ENCODE data around the gene FAM47A. TPM values are rescaled to one million over a fixed set of nuclear protein-coding genes. Genes with fewer than 3 reads are reported as not detected.

The FAM47A gene
- not detected for total RNA-seq
- long read RNA-seq: 0 reads

GRCh38 chrX:34132028-34132427 is at the start of gene FAM47A:
TSS of gene FAM47A (minus strand) at chrX:34132314. CDS start at chrX:34132278, 36 bp downstream.
- H3K36me3 ChIP-seq: no peaks in the 10 kb centered on the region
- no peak within 1 kb of the TSS for H3K27ac ChIP-seq
- DNase-seq: no peak
- H3K4me1 ChIP-seq: no peaks in the 10 kb centered on the region
- H3K27me3 ChIP-seq: no peaks in the 10 kb centered on the region
- intact Hi-C loops (cut with DNase I): no loop called here
- no peak within 1 kb of the TSS for H3K4me3 ChIP-seq
- TF ChIP-seq CTCF (IDR thresholded peaks at IDR 0.05): no peak
- H3K9me3 ChIP-seq: no peaks in the 10 kb centered on the region
- no peak for ATAC-seq

- Histone ChIP-seq H3K36me3 (no peaks in the 10 kb centered on the region), H3K9me3 (no peaks in the 10 kb centered on the region), H3K27ac (no peak overlapping the region), H3K27me3 (no peaks in the 10 kb centered on the region), H3K4me3 (no peak overlapping the region), H3K4me1 (no peaks in the 10 kb centered on the region)
- TF ChIP-seq CTCF (IDR thresholded peaks at IDR 0.05): no peak
- ATAC-seq (no peak), DNase-seq (no peak)
- intact Hi-C loops (cut with DNase I): no loop called here
Observed at GRCh38 chrX:34147345-34147744, 15.2 kb upstream of the FAM47A start.

DNA sequence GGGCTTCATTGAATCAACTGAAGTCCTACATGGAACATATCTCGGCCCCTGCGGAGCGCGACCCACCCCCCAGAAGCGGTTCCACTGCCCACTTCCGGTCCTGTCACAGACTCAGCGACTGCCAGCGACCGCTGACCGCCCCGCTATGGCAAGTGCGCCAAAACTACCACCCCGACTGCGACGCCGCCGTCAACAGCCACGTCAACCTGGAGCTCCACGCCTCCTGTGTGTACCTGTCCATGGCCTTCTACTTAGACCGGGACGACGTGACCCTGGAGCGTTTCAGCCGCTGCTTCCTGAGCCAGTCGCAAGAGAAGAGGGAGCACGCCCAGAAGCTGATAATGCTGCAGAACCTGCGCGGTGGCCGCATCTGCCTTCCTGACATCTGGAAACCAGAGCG is 14.8 kb upstream of the FAM47A start:
- TF ChIP-seq CTCF (IDR thresholded peaks at IDR 0.05): no peak
- no peak overlapping the region for H3K4me3 ChIP-seq

DNA sequence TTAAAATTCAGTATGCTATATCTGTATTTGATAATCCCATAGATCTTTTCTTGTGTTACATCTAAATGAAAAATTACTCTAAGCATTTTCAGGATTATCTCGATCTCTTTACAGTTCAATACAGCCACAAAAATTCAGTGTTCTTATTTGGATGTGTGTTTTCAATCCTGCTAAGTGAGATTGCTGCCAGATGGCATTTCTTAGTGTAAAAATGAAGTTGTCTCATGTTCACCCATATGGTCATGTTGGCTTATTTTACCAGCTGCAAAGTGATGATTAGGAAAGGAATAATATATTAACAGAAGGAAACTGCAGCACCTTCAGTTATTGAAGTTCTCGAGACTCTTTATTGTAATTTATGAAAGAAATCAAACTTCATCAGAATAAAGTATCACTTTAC is 12.1 kb upstream of the FAM47A start:
- ATAC-seq (no peak), DNase-seq (no peak)
- no peaks in the 10 kb centered on the region for H3K27me3 ChIP-seq
- no peak overlapping the region for H3K4me3 ChIP-seq
- H3K9me3 ChIP-seq: no peaks in the 10 kb centered on the region
- intact Hi-C loops (cut with DNase I): no loop called here
- no peaks in the 10 kb centered on the region for H3K4me1 ChIP-seq
- no peak for TF ChIP-seq CTCF (IDR thresholded peaks at IDR 0.05)
- no peaks in the 10 kb centered on the region for H3K36me3 ChIP-seq
- H3K27ac ChIP-seq: no peak overlapping the region

More for the DNA sequence above, 14.8 kb upstream of the FAM47A start:
- no peak for ATAC-seq
- no peaks in the 10 kb centered on the region for H3K36me3 ChIP-seq
- intact Hi-C loops (cut with DNase I): no loop called here
- H3K4me1 ChIP-seq: no peaks in the 10 kb centered on the region
- DNase-seq: no peak
- H3K9me3 ChIP-seq: no peaks in the 10 kb centered on the region
- no peaks in the 10 kb centered on the region for H3K27me3 ChIP-seq
- no peak overlapping the region for H3K27ac ChIP-seq

DNA sequence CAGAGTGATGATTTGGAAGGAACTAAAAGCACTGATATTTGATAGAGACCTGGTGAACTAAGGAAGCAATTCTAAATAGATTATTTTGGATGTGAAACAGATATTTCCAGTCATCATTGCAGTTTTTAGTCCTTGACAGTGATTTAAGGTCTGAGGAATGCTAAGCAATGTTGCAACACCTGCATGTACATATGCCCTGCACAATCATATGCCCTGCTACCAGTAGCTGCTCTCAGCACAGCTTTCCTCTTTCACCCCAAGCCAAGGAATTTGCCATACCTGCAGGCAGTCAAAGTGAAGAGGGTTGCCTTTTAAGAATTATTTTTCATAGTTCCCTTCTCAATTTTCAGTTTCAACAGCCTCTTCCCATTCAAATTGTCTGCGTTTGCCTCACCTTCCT is 8.7 kb upstream of the FAM47A start:
- intact Hi-C loops (cut with DNase I): no loop called here
- no peak overlapping the region for H3K27ac ChIP-seq
- ATAC-seq (no peak), DNase-seq (no peak)
- TF ChIP-seq CTCF (IDR thresholded peaks at IDR 0.05): no peak
- no peaks in the 10 kb centered on the region for H3K4me1 ChIP-seq
- no peaks in the 10 kb centered on the region for H3K36me3 ChIP-seq
- no peak overlapping the region for H3K4me3 ChIP-seq
- H3K27me3 ChIP-seq: no peaks in the 10 kb centered on the region
- no peaks in the 10 kb centered on the region for H3K9me3 ChIP-seq
